IMR-90 (cell line): ENCODE measurements around the gene FXN.
"Not testable (repeated sequence)": the region's sequence is repeated elsewhere in the genome, so short reads cannot be mapped to it uniquely, and the experiment has no call there.

Experiments
- CEBPB ChIP-seq: IDR thresholded peaks from 2 replicates; pipeline ENCODE4 v1.6.1; 2012; ENCODE audit warnings: low read depth, low read length, improper control_type of control experiment
- CTCF ChIP-seq: conservative IDR thresholded peaks from 2 replicates; pipeline ENCODE4 v1.5.1; 2012; ENCODE audit warnings: mild to moderate bottlenecking, low read depth, low read length, improper control_type of control experiment
- POLR2A ChIP-seq: IDR thresholded peaks from 2 replicates; pipeline ENCODE4 v1.6.1; 2012; ENCODE audit warnings: mild to moderate bottlenecking, low read depth, low read length
- RAD21 ChIP-seq: IDR thresholded peaks from 2 replicates; pipeline ENCODE4 v1.6.1; 2012; ENCODE audit warnings: low read length, improper control_type of control experiment
- SMC3 ChIP-seq: fragments of 150-350 bp; IDR thresholded peaks from 2 replicates; pipeline ENCODE4 v1.6.1; 2016; ENCODE audit warnings: low read depth, mild to moderate bottlenecking, antibody characterized with exemption, low read length, moderate library complexity

DNA sequence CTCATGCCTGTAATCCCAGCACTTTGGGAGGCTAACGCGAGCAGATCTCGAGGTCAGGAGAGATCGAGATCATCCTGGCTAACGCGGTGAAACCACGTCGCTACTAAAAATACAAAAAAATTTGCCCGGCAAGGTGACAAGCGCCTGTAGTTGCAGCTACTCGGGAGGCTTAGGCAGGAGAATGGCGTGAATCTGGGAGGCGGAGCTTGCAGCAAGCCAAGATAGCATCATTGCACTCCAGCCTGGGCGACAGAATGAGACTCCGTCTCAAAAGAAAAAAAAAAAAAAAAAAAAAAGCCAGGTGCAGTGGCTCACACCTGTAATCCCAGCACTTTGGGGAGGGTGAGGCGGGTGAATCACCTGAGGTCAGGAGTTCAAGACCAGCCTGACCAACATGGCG is 77.1 kb downstream of the FXN start:
- TF ChIP-seq CTCF, SMC3, RAD21, CEBPB, POLR2A: not testable (repeated sequence)
